B cell (primary cell): ENCODE measurements around the gene MMP21. TPM values are rescaled to one million over a fixed set of nuclear protein-coding genes. Genes with fewer than 3 reads are reported as not detected.

Experiments
- ATAC-seq: fragments of 200-7000 bp; cut with Tn5 transposase; one replicate; pipeline ENCODE4 v1.10.0; 2021; ENCODE audit warnings: low read depth, mild to moderate bottlenecking, moderate number of reproducible peaks, moderate library complexity
- CTCF ChIA-PET: fragments of 350-600 bp; sonication (Branson Sonifier 250); formaldehyde crosslinking; loops from one replicate; lab custom pipeline; 2021; ENCODE audit warnings: antibody characterized with exemption, inconsistent platforms; lab: Charles Lee
- POLR2A ChIA-PET: fragments of 350-600 bp; sonication (Branson Sonifier 250); formaldehyde crosslinking; loops from one replicate; lab custom pipeline; 2021; ENCODE audit warnings: antibody characterized with exemption; lab: Charles Lee
- DNase-seq: peaks from one replicate; pipeline ENCODE4 v3.0.0; 2013
- H2AFZ ChIP-seq: 2 replicates; pipeline ENCODE4 v1.6.1; 2012; ENCODE audit warnings: mild to moderate bottlenecking, low read depth, low read length; ENCODE audit not compliant: insufficient read depth, poor library complexity, severe bottlenecking
- H3K27ac ChIP-seq, 2 donors: 1 replicate in 1 of 2; 2 replicates in 1 of 2; pipeline ENCODE4 v1.5.1; 2012 to 2013; ENCODE audit warnings: low read length in 2 of 2, mild to moderate bottlenecking in 2 of 2, moderate library complexity in 1 of 2
- H3K27me3 ChIP-seq, 4 experiments: fragments of 200-600 bp in 1 of 4; sonication (generic) in 1 of 4; replicated peaks in 1 of 4; 1 replicate in 2 of 4; 2 replicates in 2 of 4; pipeline versions ENCODE4 v1.6.1 to v1.7.0; 2013 to 2016; ENCODE audit warnings: low read length in 3 of 4, mild to moderate bottlenecking in 2 of 4, mixed read lengths in 1 of 4, moderate library complexity in 1 of 4; ENCODE audit not compliant: insufficient read depth in 4 of 4, control insufficient read depth in 3 of 4; ENCODE audit errors: control extremely low read depth in 1 of 4
- H3K36me3 ChIP-seq, 2 experiments: replicated peaks in 1 of 2; 1 replicate in 1 of 2; 2 replicates in 1 of 2; pipeline versions ENCODE4 v1.6.1 to v1.7.1; 2013; ENCODE audit warnings: low read length in 1 of 2; ENCODE audit not compliant: insufficient read depth in 2 of 2, control insufficient read depth in 1 of 2; ENCODE audit errors: control extremely low read depth in 1 of 2, extremely low read depth in 1 of 2
- H3K4me1 ChIP-seq, 2 donors: fragments of 200-600 bp in 1 of 2; sonication (generic) in 1 of 2; 1 replicate in 1 of 2; 2 replicates in 1 of 2; pipeline versions ENCODE4 v1.5.1 to v1.6.1; 2013 to 2017; ENCODE audit warnings: low read length in 2 of 2; ENCODE audit not compliant: control insufficient read depth in 2 of 2, insufficient read depth in 2 of 2
- H3K4me2 ChIP-seq: replicated peaks from 2 replicates; pipeline ENCODE3; 2012; ENCODE audit warnings: mild to moderate bottlenecking, low read depth, low read length; ENCODE audit not compliant: poor library complexity, severe bottlenecking
- H3K4me3 ChIP-seq, 5 experiments: fragments of 200-600 bp in 1 of 5; sonication (generic) in 1 of 5; 1 replicate in 3 of 5; 2 replicates in 2 of 5; pipeline versions ENCODE4 v1.5.1 to v1.7.0; 2011 to 2016; ENCODE audit warnings: low read length in 4 of 5, mild to moderate bottlenecking in 4 of 5, low read depth in 2 of 5, control low read depth in 1 of 5, moderate library complexity in 1 of 5; ENCODE audit not compliant: insufficient read depth in 1 of 5; ENCODE audit errors: control extremely low read depth in 1 of 5, extremely low read depth in 1 of 5
- H3K79me2 ChIP-seq: fragments of 200-600 bp; sonication (generic); one replicate; pipeline ENCODE4 v1.6.0; 2016; ENCODE audit warnings: low read length; ENCODE audit not compliant: control insufficient read depth, insufficient read depth
- H3K9ac ChIP-seq: fragments of 200-600 bp; sonication (generic); 2 replicates; pipeline ENCODE4 v1.6.1; 2017; ENCODE audit warnings: mild to moderate bottlenecking, low read length, moderate library complexity
- H3K9me3 ChIP-seq, 3 donors: one replicate each; pipeline versions ENCODE4 v1.6.1 to v1.7.1; 2013; ENCODE audit warnings: low read length in 2 of 3; ENCODE audit not compliant: control insufficient read depth in 2 of 3, insufficient read depth in 1 of 3; ENCODE audit errors: control extremely low read depth in 1 of 3
- H4K20me1 ChIP-seq: 2 replicates; pipeline ENCODE4 v1.6.0; 2012; ENCODE audit warnings: mild to moderate bottlenecking, low read length; ENCODE audit not compliant: insufficient read depth, control insufficient read depth, poor library complexity, severe bottlenecking
- H3K27ac Mint-ChIP-seq: one replicate; pipeline ENCODE4 v1.8.0; 2021; ENCODE audit warnings: mixed read lengths
- H3K27me3 Mint-ChIP-seq: one replicate; pipeline ENCODE4 v1.8.0; 2021; ENCODE audit warnings: mixed read lengths
- H3K4me1 Mint-ChIP-seq: one replicate; pipeline ENCODE4 v1.8.0; 2021; ENCODE audit warnings: mixed read lengths
- H3K4me3 Mint-ChIP-seq: one replicate; pipeline ENCODE4 v1.8.0; 2021; ENCODE audit warnings: mixed read lengths
- H3K9me3 Mint-ChIP-seq: one replicate; pipeline ENCODE4 v1.8.0; 2022; ENCODE audit warnings: mixed read lengths; ENCODE audit not compliant: insufficient read depth
- CTCF ChIP-seq: fragments of 200-600 bp; IDR thresholded peaks from one replicate; pipeline ENCODE4 v1.8.0; 2022; ENCODE audit warnings: antibody characterized with exemption, mild to moderate bottlenecking
- EZH2 ChIP-seq: IDR thresholded peaks from 2 replicates; pipeline ENCODE4 v1.6.1; 2012; ENCODE audit warnings: borderline replicate concordance, low read depth, mild to moderate bottlenecking, moderate library complexity, low read length; ENCODE audit not compliant: insufficient read depth, poor library complexity, severe bottlenecking
- WGBS: methylation state at CpG from one replicate; pipeline ENCODE4 v1.1.5; 2013; ENCODE audit warnings: missing lambda C conversion rate; ENCODE audit not compliant: insufficient coverage; 5-methylcytosine and 5-hydroxymethylcytosine counted together
- intact Hi-C: fragments of 100-400 bp; cut with micrococcal nuclease; formaldehyde crosslinking; loops from one replicate; pipeline ENCODE4 v1.10.0; 2022
- polyA plus RNA-seq: library from polyadenylated mRNA; depleted of rRNA; stranded (reverse); fragments of >200 nt; gene quantifications from 2 replicates; pipeline ENCODE4 v1.2.3, GENCODE V29; 2012
- total RNA-seq, 2 donors: library from RNA; stranded (reverse); fragments of 120-200 nt in 1 of 2; gene quantifications; 1 replicate in 1 of 2; 2 replicates in 1 of 2; pipeline versions ENCODE4 v1.2.3 to v1.2.4, GENCODE V29; 2013 to 2022

The MMP21 gene
- total and polyA plus RNA-seq, 2 donors (not counting 1 experiment from before 2014, with no cell fraction given): 0.15 to 0.18 TPM

GRCh38 chr10:125808047-125808446 lies 32.4 kb upstream of the MMP21 start:
- Histone ChIP-seq H2AFZ (no peak overlapping the region), H4K20me1 (no peaks in the 10 kb centered on the region), H3K4me3 (no peak overlapping the region), H3K9me3 (no peaks in the 10 kb centered on the region), H3K4me1 (no peaks in the 10 kb centered on the region), H3K36me3 (peaks cover 12 to 48% of the 10 kb centered on the region in 2 experiments), H3K27me3 (no peaks in the 10 kb centered on the region), H3K27ac (no peak overlapping the region), H3K4me2 (no peak overlapping the region), H3K79me2 (no peaks in the 10 kb centered on the region), H3K9ac (no peak overlapping the region)
- intact Hi-C loops: no loop called here
- WGBS: no CpG with 5 or more reads among the region's 1 CpG
- H3K27ac Mint-ChIP-seq: no peak overlapping the region
- ChIA-PET CTCF (no interaction called here), POLR2A (no interaction called here)
- ATAC-seq (no peak), DNase-seq (no peak)
- H3K4me3 Mint-ChIP-seq: no peak overlapping the region
- H3K9me3 Mint-ChIP-seq: no peaks in the 10 kb centered on the region
- TF ChIP-seq CTCF (no peak), EZH2 (no peak)
- no peaks in the 10 kb centered on the region for H3K4me1 Mint-ChIP-seq
- H3K27me3 Mint-ChIP-seq: no peaks in the 10 kb centered on the region

- Mint-ChIP-seq H3K27me3 (no peaks in the 10 kb centered on the region), H3K9me3 (no peaks in the 10 kb centered on the region), H3K4me1 (no peaks in the 10 kb centered on the region), H3K27ac (no peak overlapping the region), H3K4me3 (no peak overlapping the region)
- TF ChIP-seq CTCF (no peak), EZH2 (no peak)
- Histone ChIP-seq H3K4me3 (no peak overlapping the region), H3K9ac (no peak overlapping the region), H4K20me1 (no peaks in the 10 kb centered on the region), H2AFZ (no peak overlapping the region), H3K4me2 (no peak overlapping the region), H3K9me3 (no peaks in the 10 kb centered on the region), H3K36me3 (peaks cover 4 to 47% of the 10 kb centered on the region in 2 experiments), H3K27me3 (no peaks in the 10 kb centered on the region), H3K4me1 (no peaks in the 10 kb centered on the region), H3K79me2 (no peaks in the 10 kb centered on the region), H3K27ac (no peak overlapping the region)
- intact Hi-C loops: no loop called here
- WGBS: 90% methylated on average over 4 of the region's 7 CpGs
- POLR2A ChIA-PET: no interaction called here
- no peak for DNase-seq
- CTCF ChIA-PET: no interaction called here
- ATAC-seq: no peak
Measured at GRCh38 chr10:125802739-125803138, 27.1 kb upstream of the MMP21 start.
